Hepatocyte (in vitro differentiated cells): ENCODE data around the gene KRTAP10-8. TPM values are rescaled to one million over a fixed set of nuclear protein-coding genes. Genes with fewer than 3 reads are reported as not detected.
"Not testable (repeated sequence)": the region's sequence is repeated elsewhere in the genome, so short reads cannot be mapped to it uniquely, and the experiment has no call there.

ENCODE experiments used
- DNase-seq: peaks from one replicate; pipeline ENCODE4 v3.0.0-alpha.2; 2016; ENCODE audit warnings: low spot score
- H2AFZ ChIP-seq: fragments of 200-600 bp; sonication (generic); 2 replicates; pipeline ENCODE4 v1.6.0; 2016; ENCODE audit warnings: antibody characterized with exemption, mild to moderate bottlenecking
- H3K27ac ChIP-seq: fragments of 200-600 bp; sonication (generic); 2 replicates; pipeline ENCODE4 v1.5.1; 2016; ENCODE audit warnings: mild to moderate bottlenecking
- H3K27me3 ChIP-seq: fragments of 200-600 bp; sonication (generic); 2 replicates; pipeline ENCODE4 v1.6.1; 2016
- H3K36me3 ChIP-seq: fragments of 200-600 bp; sonication (generic); replicated peaks from 2 replicates; pipeline ENCODE4 v1.5.1; 2016; ENCODE audit warnings: low read depth; ENCODE audit not compliant: insufficient read depth
- H3K4me1 ChIP-seq: fragments of 200-600 bp; sonication (generic); 2 replicates; pipeline ENCODE4 v1.5.1; 2016; ENCODE audit warnings: mild to moderate bottlenecking, moderate library complexity; ENCODE audit not compliant: insufficient read depth
- H3K4me2 ChIP-seq: fragments of 200-600 bp; sonication (generic); 2 replicates; pipeline ENCODE4 v1.6.0; 2016
- H3K4me3 ChIP-seq: fragments of 200-600 bp; sonication (generic); 2 replicates; pipeline ENCODE4 v1.5.1; 2016; ENCODE audit warnings: mild to moderate bottlenecking
- H3K79me2 ChIP-seq: fragments of 200-600 bp; sonication (generic); 2 replicates; pipeline ENCODE4 v1.6.0; 2017; ENCODE audit warnings: mild to moderate bottlenecking
- H3K9me2 ChIP-seq: fragments of 200-600 bp; sonication (generic); replicated peaks from 2 replicates; pipeline ENCODE4 v1.6.0; 2017; ENCODE audit warnings: mild to moderate bottlenecking; ENCODE audit not compliant: insufficient read depth
- H3K9me3 ChIP-seq: fragments of 200-600 bp; sonication (generic); 2 replicates; pipeline ENCODE4 v1.5.1; 2016; ENCODE audit warnings: low read depth, mild to moderate bottlenecking
- H4K20me1 ChIP-seq: fragments of 200-600 bp; sonication (generic); 2 replicates; pipeline ENCODE4 v1.6.0; 2016; ENCODE audit warnings: mild to moderate bottlenecking; ENCODE audit not compliant: insufficient read depth, poor library complexity, severe bottlenecking
- EZH2 ChIP-seq: fragments of 200-600 bp; sonication (generic); IDR thresholded peaks from 2 replicates; pipeline ENCODE4 v1.6.1; 2016; ENCODE audit warnings: antibody characterized with exemption, mild to moderate bottlenecking, borderline replicate concordance
- EZH2phosphoT487 ChIP-seq: fragments of 200-600 bp; sonication (generic); IDR thresholded peaks from one replicate; pipeline ENCODE4 v1.6.1; 2018; ENCODE audit warnings: antibody characterized with exemption, mild to moderate bottlenecking, low read depth, moderate library complexity; ENCODE audit not compliant: unreplicated experiment, severe bottlenecking
- WGBS: methylation state at CpG from one replicate; pipeline ENCODE4 v1.1.6; 2016; ENCODE audit warnings: low lambda C conversion rate; ENCODE audit errors: missing lambda C conversion rate; 5-methylcytosine and 5-hydroxymethylcytosine counted together
- polyA plus RNA-seq: library from polyadenylated mRNA; unstranded; fragments of >200 nt; fragmentation: Nextera tagmentation; extraction: Ambion mirVana; gene quantifications from 2 replicates; pipeline ENCODE4 v1.2.1, GENCODE V29; 2016
- total RNA-seq: library from RNA; depleted of rRNA; stranded (reverse); fragments of >200 nt; gene quantifications from 2 replicates; pipeline ENCODE4 v1.2.3, GENCODE V29; 2014
- TF ChIP-seq, protein P1 (sequence below): fragments of 200-600 bp; sonication (generic); IDR thresholded peaks from 2 replicates; pipeline ENCODE4 v1.5.1; 2016; ENCODE audit warnings: antibody characterized with exemption, mild to moderate bottlenecking; ENCODE audit not compliant: poor library complexity

KRTAP10-8 gene
- total and polyA plus RNA-seq, 2 experiments from 2014 or later, result not detected

- WGBS, result 85% methylated on average over 26 of the region's 26 CpGs
- Histone ChIP-seq H3K36me3 (no peaks in the 10 kb centered on the region), H3K4me1 (no peaks in the 10 kb centered on the region), H3K27me3 (no peaks in the 10 kb centered on the region), H4K20me1 (no peaks in the 10 kb centered on the region), H2AFZ (no peak within 1 kb of the TSS), H3K79me2 (no peaks in the 10 kb centered on the region), H3K4me2 (no peak within 1 kb of the TSS), H3K9me2 (no peaks in the 10 kb centered on the region), H3K27ac (no peak within 1 kb of the TSS), H3K9me3 (no peaks in the 10 kb centered on the region), H3K4me3 (no peak within 1 kb of the TSS)
- DNase-seq, result no peak
- TF ChIP-seq EZH2phosphoT487, result no peak
- TF ChIP-seq, protein P1, sequence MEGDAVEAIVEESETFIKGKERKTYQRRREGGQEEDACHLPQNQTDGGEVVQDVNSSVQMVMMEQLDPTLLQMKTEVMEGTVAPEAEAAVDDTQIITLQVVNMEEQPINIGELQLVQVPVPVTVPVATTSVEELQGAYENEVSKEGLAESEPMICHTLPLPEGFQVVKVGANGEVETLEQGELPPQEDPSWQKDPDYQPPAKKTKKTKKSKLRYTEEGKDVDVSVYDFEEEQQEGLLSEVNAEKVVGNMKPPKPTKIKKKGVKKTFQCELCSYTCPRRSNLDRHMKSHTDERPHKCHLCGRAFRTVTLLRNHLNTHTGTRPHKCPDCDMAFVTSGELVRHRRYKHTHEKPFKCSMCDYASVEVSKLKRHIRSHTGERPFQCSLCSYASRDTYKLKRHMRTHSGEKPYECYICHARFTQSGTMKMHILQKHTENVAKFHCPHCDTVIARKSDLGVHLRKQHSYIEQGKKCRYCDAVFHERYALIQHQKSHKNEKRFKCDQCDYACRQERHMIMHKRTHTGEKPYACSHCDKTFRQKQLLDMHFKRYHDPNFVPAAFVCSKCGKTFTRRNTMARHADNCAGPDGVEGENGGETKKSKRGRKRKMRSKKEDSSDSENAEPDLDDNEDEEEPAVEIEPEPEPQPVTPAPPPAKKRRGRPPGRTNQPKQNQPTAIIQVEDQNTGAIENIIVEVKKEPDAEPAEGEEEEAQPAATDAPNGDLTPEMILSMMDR, result no peak
- no peak for TF ChIP-seq EZH2
These were observed 46.0 kb downstream of the KRTAP10-8 start, which contains the start of gene KRTAP12-3 for GRCh38 chr21:44657635-44658540. Gene KRTAP12-3, plus strand, starts transcription at chr21:44657932. Its CDS starts 48 bp downstream, at chr21:44657980.

- WGBS, result 95% methylated on average over 5 of the region's 5 CpGs
- Histone ChIP-seq H4K20me1 (no peaks in the 10 kb centered on the region), H3K9me3 (no peaks in the 10 kb centered on the region), H3K27me3 (no peaks in the 10 kb centered on the region), H3K27ac (no peak overlapping the region), H3K4me3 (no peak overlapping the region), H3K9me2 (no peaks in the 10 kb centered on the region), H3K79me2 (no peaks in the 10 kb centered on the region), H3K4me2 (no peak overlapping the region), H3K4me1 (no peaks in the 10 kb centered on the region), H2AFZ (no peak overlapping the region), H3K36me3 (no peaks in the 10 kb centered on the region)
- TF ChIP-seq EZH2phosphoT487, result no peak
- TF ChIP-seq, protein P1, result no peak
- no peak for TF ChIP-seq EZH2
- DNase-seq, result no peak
These were observed 46.6 kb downstream of the KRTAP10-8 start for GRCh38 chr21:44658541-44658910.

DNA sequence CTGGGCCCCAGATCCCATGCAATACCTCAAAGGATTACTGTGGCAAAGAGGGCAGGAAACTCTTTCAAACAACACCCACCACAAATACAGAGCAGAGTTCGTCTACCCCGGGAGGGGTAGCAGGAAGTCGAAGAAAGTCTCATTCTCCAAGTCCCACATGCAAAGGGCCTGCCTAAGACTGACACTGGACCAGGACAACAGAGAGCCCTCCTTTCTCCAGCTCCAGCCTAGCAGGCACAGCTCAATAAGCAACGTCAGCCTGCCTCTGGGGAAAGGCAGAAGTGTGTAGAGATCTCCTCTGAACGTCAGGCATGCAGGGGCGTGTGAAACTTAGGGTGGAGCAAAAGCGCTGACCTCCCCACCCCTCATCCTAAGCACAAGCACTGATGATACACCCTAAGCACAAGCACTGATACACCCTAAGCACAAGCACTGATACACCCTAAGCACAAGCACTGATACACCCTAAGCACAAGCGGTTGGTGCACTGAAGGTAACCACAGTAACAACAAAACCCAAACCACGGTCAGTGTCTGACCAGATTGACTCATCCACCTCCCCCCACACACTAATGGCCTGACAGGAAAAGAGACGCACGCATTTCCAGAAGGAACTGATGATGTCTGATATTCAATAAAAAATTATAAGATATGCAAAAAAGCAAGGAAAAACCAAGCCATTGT is 47.2 kb downstream of the KRTAP10-8 start:
- H3K27ac ChIP-seq, result no peak overlapping the region
- H3K79me2 ChIP-seq, result no peaks in the 10 kb centered on the region
- no peak for DNase-seq
- TF ChIP-seq, protein P1, result no peak
- TF ChIP-seq EZH2phosphoT487 (no peak), EZH2 (no peak)
- H3K9me3 ChIP-seq, result no peaks in the 10 kb centered on the region
- no peaks in the 10 kb centered on the region for H3K27me3 ChIP-seq
- H3K4me1 ChIP-seq, result no peaks in the 10 kb centered on the region
- H3K36me3 ChIP-seq, result no peaks in the 10 kb centered on the region
- H3K9me2 ChIP-seq, result no peaks in the 10 kb centered on the region
- H2AFZ ChIP-seq, result no peak overlapping the region
- no peak overlapping the region for H3K4me2 ChIP-seq
- no peaks in the 10 kb centered on the region for H4K20me1 ChIP-seq
- H3K4me3 ChIP-seq, result no peak overlapping the region
- 71% methylated on average over 11 of the region's 11 CpGs for WGBS

DNA sequence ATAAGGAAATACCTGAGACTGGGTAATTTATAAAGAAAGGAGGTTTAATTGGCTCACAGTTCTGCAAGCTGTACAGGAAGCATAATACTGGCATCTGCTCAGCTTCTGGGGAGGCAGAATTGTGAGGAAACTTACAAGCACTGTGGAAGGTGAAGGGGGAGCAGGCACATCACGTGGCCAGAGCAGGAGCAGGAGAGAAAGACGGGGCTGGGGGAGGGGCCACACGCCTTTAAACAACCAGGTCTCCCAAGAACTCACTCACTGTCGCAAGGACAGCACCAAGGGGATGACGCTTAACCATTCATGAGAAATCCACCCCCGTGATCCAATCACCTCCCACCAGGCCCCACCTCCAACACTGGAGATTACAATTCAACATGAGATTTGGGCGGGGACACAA is 49.7 kb downstream of the KRTAP10-8 start:
- not testable (repeated sequence) for H2AFZ ChIP-seq, H3K27ac ChIP-seq, H3K4me2 ChIP-seq, H4K20me1 ChIP-seq, H3K9me2 ChIP-seq, H3K36me3 ChIP-seq, H3K4me1 ChIP-seq, H3K9me3 ChIP-seq, DNase-seq, H3K4me3 ChIP-seq, H3K79me2 ChIP-seq, H3K27me3 ChIP-seq
- 72% methylated on average over 7 of the region's 7 CpGs for WGBS
